Neuronal stem cell (in vitro differentiated cells): Measurements from ENCODE around the gene SNX30.
"Not testable (repeated sequence)": the region's sequence is repeated elsewhere in the genome, so short reads cannot be mapped to it uniquely, and the experiment has no call there.

ENCODE experiments used
- DNase-seq: peaks from one replicate; pipeline ENCODE4 v3.0.0-alpha.2; 2013; ENCODE audit warnings: low spot score
- H2AFZ ChIP-seq: one replicate; pipeline ENCODE4 v1.6.1; 2013; ENCODE audit warnings: mild to moderate bottlenecking, low read length, inconsistent platforms
- H2AK5ac ChIP-seq: 2 replicates; pipeline ENCODE4 v1.6.1; 2013; ENCODE audit warnings: low read depth, mild to moderate bottlenecking, inconsistent platforms, low read length, moderate library complexity, mixed read lengths
- H2BK120ac ChIP-seq: 2 replicates; pipeline ENCODE4 v1.6.1; 2013; ENCODE audit warnings: low read depth, mild to moderate bottlenecking, inconsistent platforms, low read length, moderate library complexity, mixed read lengths
- H2BK12ac ChIP-seq: one replicate; pipeline ENCODE4 v1.6.1; 2013; ENCODE audit warnings: low read length, inconsistent platforms
- H2BK15ac ChIP-seq: 2 replicates; pipeline ENCODE4 v1.6.1; 2013; ENCODE audit warnings: mild to moderate bottlenecking, low read length, inconsistent platforms, mixed read lengths
- H2BK5ac ChIP-seq: one replicate; pipeline ENCODE4 v1.6.1; 2013; ENCODE audit warnings: inconsistent platforms, mild to moderate bottlenecking, low read length, moderate library complexity
- H3K14ac ChIP-seq: one replicate; pipeline ENCODE4 v1.6.1; 2013; ENCODE audit warnings: low read length, inconsistent platforms
- H3K18ac ChIP-seq: 2 replicates; pipeline ENCODE4 v1.6.1; 2013; ENCODE audit warnings: low read length, inconsistent platforms
- H3K23ac ChIP-seq: 2 replicates; pipeline ENCODE4 v1.6.1; 2013; ENCODE audit warnings: low read depth, mild to moderate bottlenecking, mixed read lengths, low read length, inconsistent platforms; ENCODE audit not compliant: poor library complexity
- H3K27ac ChIP-seq: replicated peaks from 3 replicates; pipeline ENCODE4 v1.5.1; 2013; ENCODE audit warnings: low read length, inconsistent platforms
- H3K27me3 ChIP-seq, 3 experiments: 2 replicates each; pipeline ENCODE4 v1.6.1; 2013; ENCODE audit warnings: low read length in 3 of 3, mild to moderate bottlenecking in 2 of 3, inconsistent platforms in 1 of 3, low read depth in 1 of 3, mixed read lengths in 1 of 3, moderate library complexity in 1 of 3; ENCODE audit not compliant: control insufficient read depth in 3 of 3, insufficient read depth in 3 of 3
- H3K36me3 ChIP-seq, 2 donors: replicated peaks in 1 of 2; 2 replicates each; pipeline ENCODE4 v1.6.1; 2013; ENCODE audit warnings: low read length in 2 of 2; ENCODE audit not compliant: control insufficient read depth in 2 of 2, insufficient read depth in 2 of 2
- H3K4ac ChIP-seq: 2 replicates; pipeline ENCODE4 v1.6.1; 2013; ENCODE audit warnings: inconsistent platforms, mild to moderate bottlenecking, low read length, moderate library complexity
- H3K4me1 ChIP-seq, 2 donors: 1 replicate in 1 of 2; 2 replicates in 1 of 2; pipeline ENCODE4 v1.6.1; 2013; ENCODE audit warnings: low read length in 2 of 2, low read depth in 1 of 2; ENCODE audit not compliant: control insufficient read depth in 2 of 2, insufficient read depth in 1 of 2
- H3K4me2 ChIP-seq: one replicate; pipeline ENCODE4 v1.6.1; 2013; ENCODE audit warnings: mild to moderate bottlenecking, low read length, inconsistent platforms; ENCODE audit not compliant: insufficient read depth, poor library complexity, severe bottlenecking
- H3K4me3 ChIP-seq, 2 donors: 2 replicates each; pipeline ENCODE4 v1.5.1; 2013; ENCODE audit warnings: low read length in 2 of 2, mild to moderate bottlenecking in 2 of 2, inconsistent platforms in 1 of 2, moderate library complexity in 1 of 2
- H3K79me1 ChIP-seq: one replicate; pipeline ENCODE4 v1.6.1; 2013; ENCODE audit warnings: low read depth, mild to moderate bottlenecking, inconsistent platforms, low read length, moderate library complexity
- H3K9ac ChIP-seq: one replicate; pipeline ENCODE4 v1.6.1; 2013; ENCODE audit warnings: mild to moderate bottlenecking, low read depth, low read length, inconsistent platforms; ENCODE audit not compliant: poor library complexity
- H3K9me3 ChIP-seq, 2 donors: replicated peaks in 1 of 2; 2 replicates each; pipeline versions ENCODE3 to v1.6.1; 2013; ENCODE audit warnings: low read length in 2 of 2, mild to moderate bottlenecking in 2 of 2, inconsistent platforms in 1 of 2, low read depth in 1 of 2, mixed read lengths in 1 of 2, moderate library complexity in 1 of 2; ENCODE audit not compliant: control insufficient read depth in 2 of 2, insufficient read depth in 1 of 2
- H4K8ac ChIP-seq: one replicate; pipeline ENCODE4 v1.6.1; 2013; ENCODE audit warnings: low read depth, mild to moderate bottlenecking, inconsistent platforms, low read length, moderate library complexity
- H4K91ac ChIP-seq: one replicate; pipeline ENCODE4 v1.6.1; 2013; ENCODE audit warnings: low read length, low read depth, mild to moderate bottlenecking, inconsistent platforms; ENCODE audit not compliant: poor library complexity
- WGBS, 2 donors: extraction: QIAGEN DNeasy Blood & Tissue Kit; methylation state at CpG; one replicate each; pipeline ENCODE4 v1.1.7; 2013; ENCODE audit warnings: missing lambda C conversion rate in 2 of 2, mixed read lengths in 1 of 2; ENCODE audit not compliant: insufficient read length in 2 of 2, insufficient replicate concordance in 1 of 2; ENCODE audit errors: extremely low coverage in 2 of 2; 5-methylcytosine and 5-hydroxymethylcytosine counted together

The SNX30 gene

DNA sequence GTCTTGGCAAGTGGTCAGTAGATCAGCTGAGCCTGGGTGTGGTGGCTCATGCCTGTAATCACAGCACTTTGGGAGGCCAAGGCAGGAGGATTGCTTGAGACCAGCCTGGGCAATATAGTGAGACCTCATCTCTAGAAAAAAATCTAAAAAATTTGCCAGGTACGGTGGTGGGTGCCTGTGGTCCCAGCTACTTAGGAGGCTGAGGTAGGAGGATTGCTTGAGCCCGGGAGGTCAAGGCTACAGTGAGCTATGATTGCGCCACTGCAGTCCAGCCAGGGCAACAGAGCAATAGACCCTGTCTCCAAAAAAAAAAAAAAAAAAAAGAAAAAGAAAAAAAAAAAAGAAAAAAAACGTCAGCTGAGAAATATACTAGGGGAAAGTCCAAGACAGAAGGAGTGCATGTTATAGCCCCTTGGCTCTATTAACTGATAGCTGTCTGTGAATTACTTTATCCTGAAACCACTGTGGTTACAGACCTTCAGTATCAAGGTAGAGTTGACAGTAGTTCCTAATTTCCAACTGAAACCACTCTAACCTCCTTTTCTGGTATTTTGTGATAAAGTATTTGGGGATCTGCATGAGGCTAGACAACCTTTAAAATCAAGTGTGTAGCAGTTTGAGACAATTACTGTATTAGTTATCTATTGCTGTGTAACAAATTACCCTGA lies 30.3 kb upstream of the SNX30 start:
- Histone ChIP-seq H3K36me3 (peaks cover 0 to under 1% of the 10 kb centered on the region in 2 donors), H3K18ac (no peak overlapping the region), H3K9ac (no peak overlapping the region), H3K4me1 (no peaks in the 10 kb centered on the region), H2BK15ac (no peak overlapping the region), H2BK5ac (no peak overlapping the region), H3K27me3 (no peaks in the 10 kb centered on the region), H3K79me1 (no peaks in the 10 kb centered on the region), H4K91ac (no peak overlapping the region), H3K9me3 (no peaks in the 10 kb centered on the region), H3K4me2 (no peak overlapping the region), H3K4ac (no peak overlapping the region), H3K14ac (no peak overlapping the region), H4K8ac (no peak overlapping the region), H3K27ac (no peak overlapping the region), H2AK5ac (no peak overlapping the region), H2BK12ac (no peak overlapping the region), H3K23ac (no peak overlapping the region), H3K4me3 (no peak overlapping the region), H2BK120ac (no peak overlapping the region), H2AFZ (no peak overlapping the region)
- WGBS, 2 donors, result no CpG with 5 or more reads among the region's 4 CpGs
- DNase-seq, result no peak

DNA sequence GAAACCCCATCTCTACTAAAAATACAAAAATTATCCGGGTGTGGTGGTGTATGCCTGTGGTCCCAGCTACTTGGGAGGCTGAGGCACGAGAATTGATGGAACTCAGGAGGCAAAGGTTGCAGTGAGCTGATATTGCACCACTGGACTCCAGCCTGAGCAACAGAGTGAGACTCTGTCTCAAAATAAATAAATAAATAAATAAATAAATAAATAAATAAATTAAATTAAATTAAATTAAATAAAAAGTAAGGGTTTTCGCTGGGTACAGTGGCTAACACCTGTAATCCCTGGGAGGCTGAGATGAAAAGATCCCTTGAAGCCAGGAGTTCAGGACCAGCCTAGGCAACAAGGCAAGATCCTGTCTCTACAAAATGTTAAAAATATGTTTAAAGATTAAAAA lies 27.8 kb upstream of the SNX30 start:
- H3K36me3 ChIP-seq, H4K91ac ChIP-seq, H3K14ac ChIP-seq, H3K79me1 ChIP-seq, H3K9me3 ChIP-seq, H3K23ac ChIP-seq, DNase-seq, H2BK5ac ChIP-seq, H2AFZ ChIP-seq, H2BK12ac ChIP-seq, H3K4me2 ChIP-seq, H2BK15ac ChIP-seq, H4K8ac ChIP-seq, H2BK120ac ChIP-seq, H3K4me1 ChIP-seq, H3K27me3 ChIP-seq, H3K4me3 ChIP-seq, H2AK5ac ChIP-seq, H3K9ac ChIP-seq, H3K18ac ChIP-seq, H3K27ac ChIP-seq, H3K4ac ChIP-seq: not testable (repeated sequence)
- no CpG with 5 or more reads among the region's 3 CpGs for WGBS, 2 donors

DNA sequence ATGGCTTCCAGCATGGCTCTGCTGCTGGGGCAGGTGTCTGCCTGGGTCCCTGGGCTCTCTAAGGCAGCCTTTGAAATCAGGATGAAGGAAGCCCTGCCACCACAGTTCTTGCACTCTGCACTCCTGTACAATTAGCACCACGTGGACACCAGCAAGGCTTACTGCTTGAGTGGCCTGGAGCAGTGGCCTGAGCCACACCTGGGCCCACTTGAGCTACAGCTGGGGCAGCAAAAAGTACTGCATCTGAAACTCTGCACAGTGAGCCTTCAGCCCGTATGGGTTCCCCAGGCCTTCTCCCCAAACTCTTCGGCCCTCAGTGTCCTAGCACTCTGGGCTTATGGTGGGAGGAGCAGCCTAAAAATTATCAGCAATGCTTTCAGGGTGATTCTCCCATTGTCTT lies 24.6 kb upstream of the SNX30 start:
- WGBS, 2 donors, result no CpG with 5 or more reads among the region's 3 CpGs
- Histone ChIP-seq H3K23ac (peak overlapping the region; percentile 69), H3K4ac (no peak overlapping the region), H3K4me2 (no peak overlapping the region), H3K18ac (no peak overlapping the region), H3K27ac (no peak overlapping the region), H2BK120ac (no peak overlapping the region), H2BK15ac (no peak overlapping the region), H2AFZ (no peak overlapping the region), H4K8ac (no peak overlapping the region), H2BK12ac (no peak overlapping the region), H3K9ac (no peak overlapping the region), H3K9me3 (peaks cover 0 to 3% of the 10 kb centered on the region in 2 donors), H3K27me3 (no peaks in the 10 kb centered on the region), H3K79me1 (no peaks in the 10 kb centered on the region), H2AK5ac (peak overlapping the region; percentile 85), H3K36me3 (no peaks in the 10 kb centered on the region), H2BK5ac (no peak overlapping the region), H3K4me3 (no peak overlapping the region), H4K91ac (no peak overlapping the region), H3K14ac (no peak overlapping the region), H3K4me1 (no peaks in the 10 kb centered on the region)
- no peak for DNase-seq

DNA sequence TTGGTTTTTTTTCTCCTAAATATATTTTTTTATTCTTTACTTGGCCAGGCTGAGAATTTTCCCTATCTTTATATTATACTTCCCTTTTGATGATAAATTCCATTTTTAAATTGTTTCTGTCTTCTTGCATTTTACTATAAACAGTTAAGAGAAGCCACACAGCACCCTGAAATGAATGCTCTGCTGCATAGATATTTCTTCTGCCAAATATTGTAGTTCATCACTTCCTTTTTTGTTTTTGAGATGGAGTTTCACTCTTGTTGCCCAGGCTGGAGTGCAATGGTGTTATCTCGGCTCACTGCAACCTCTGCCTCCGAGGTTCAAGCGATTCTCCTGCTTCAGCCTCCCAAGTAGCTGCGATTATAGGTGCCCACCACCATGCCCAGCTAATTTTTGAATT lies 24.1 kb upstream of the SNX30 start:
- Histone ChIP-seq H2BK15ac (no peak overlapping the region), H3K4me2 (no peak overlapping the region), H2AK5ac (no peak overlapping the region), H2AFZ (no peak overlapping the region), H2BK12ac (no peak overlapping the region), H2BK120ac (no peak overlapping the region), H3K79me1 (no peaks in the 10 kb centered on the region), H3K23ac (no peak overlapping the region), H3K4me1 (no peaks in the 10 kb centered on the region), H3K27me3 (no peaks in the 10 kb centered on the region), H3K9ac (no peak overlapping the region), H3K9me3 (peaks cover 0 to 3% of the 10 kb centered on the region in 2 donors), H2BK5ac (no peak overlapping the region), H3K27ac (no peak overlapping the region), H3K4me3 (no peak overlapping the region), H3K18ac (no peak overlapping the region), H4K91ac (no peak overlapping the region), H4K8ac (no peak overlapping the region), H3K4ac (no peak overlapping the region), H3K14ac (no peak overlapping the region), H3K36me3 (no peaks in the 10 kb centered on the region)
- WGBS, 2 donors, result no CpG with 5 or more reads among the region's 4 CpGs
- no peak for DNase-seq
